ENCODE results near the gene SHANK1.

- TF ChIP-seq CTCF (IDR thresholded peaks at IDR 0.05) (no peak), EP300 (IDR thresholded peaks at IDR 0.05) (no peak), POLR2A (IDR thresholded peaks at IDR 0.05) (no peak)
Observed at GRCh38 chr19:50716178-50717025, 3.2 kb downstream of the SHANK1 start.
